GM23338 (cell line): ENCODE measurements around the gene KIF25. TPM values are rescaled to one million over a fixed set of nuclear protein-coding genes. Genes with fewer than 3 reads are reported as not detected.

ENCODE experiments used
- ATAC-seq: fragments of 200-7000 bp; cut with Tn5 transposase; 3 replicates; pipeline ENCODE4 v1.9.1; 2020
- DNase-seq: peaks from one replicate; pipeline ENCODE4 v3.0.0-alpha.2; 2015; ENCODE audit warnings: low spot score
- H2AFZ ChIP-seq: fragments of 200-600 bp; sonication (generic); 2 replicates; pipeline ENCODE4 v1.8.0; 2016; ENCODE audit warnings: antibody characterized with exemption, mild to moderate bottlenecking, moderate library complexity
- H3F3A ChIP-seq: fragments of 200-600 bp; sonication (generic); replicated peaks from 2 replicates; pipeline ENCODE4 v1.8.0; 2017; ENCODE audit warnings: antibody characterized with exemption, mixed run types, low read depth
- H3K27ac ChIP-seq: fragments of 200-600 bp; sonication (generic); 2 replicates; pipeline ENCODE4 v1.6.1; 2016; ENCODE audit warnings: low read depth
- H3K27me3 ChIP-seq: fragments of 200-600 bp; sonication (generic); 2 replicates; pipeline ENCODE4 v1.8.0; 2016; ENCODE audit warnings: mild to moderate bottlenecking, mixed run types, moderate library complexity; ENCODE audit not compliant: insufficient read depth
- H3K36me3 ChIP-seq: fragments of 200-600 bp; sonication (generic); 2 replicates; pipeline ENCODE4 v1.8.0; 2016; ENCODE audit warnings: mild to moderate bottlenecking; ENCODE audit not compliant: insufficient read depth
- H3K4me1 ChIP-seq: fragments of 200-600 bp; sonication (generic); 2 replicates; pipeline ENCODE4 v1.8.0; 2016; ENCODE audit warnings: mild to moderate bottlenecking, moderate library complexity; ENCODE audit not compliant: insufficient read depth
- H3K4me2 ChIP-seq: fragments of 200-600 bp; sonication (generic); 2 replicates; pipeline ENCODE4 v1.7.1; 2017; ENCODE audit warnings: mixed run types
- H3K4me3 ChIP-seq: fragments of 200-600 bp; sonication (generic); 2 replicates; pipeline ENCODE4 v1.6.1; 2016; ENCODE audit warnings: mixed run types
- H3K79me2 ChIP-seq: fragments of 200-600 bp; sonication (generic); replicated peaks from 2 replicates; pipeline ENCODE4 v1.8.0; 2017; ENCODE audit warnings: mild to moderate bottlenecking; ENCODE audit not compliant: insufficient read depth
- H3K9me2 ChIP-seq: fragments of 200-600 bp; sonication (generic); 2 replicates; pipeline ENCODE4 v1.8.0; 2017; ENCODE audit not compliant: insufficient read depth
- H4K20me1 ChIP-seq: fragments of 200-600 bp; sonication (generic); replicated peaks from 2 replicates; pipeline ENCODE4 v1.8.0; 2017; ENCODE audit warnings: mild to moderate bottlenecking; ENCODE audit not compliant: insufficient read depth
- H3K27ac Mint-ChIP-seq: 2 replicates; pipeline ENCODE4 v1.8.0; 2020; ENCODE audit warnings: inconsistent platforms, mild to moderate bottlenecking, moderate library complexity, mixed read lengths
- H3K27me3 Mint-ChIP-seq: 3 replicates; pipeline ENCODE4 v1.8.0; 2022; ENCODE audit warnings: low read depth, mild to moderate bottlenecking, moderate library complexity, mixed read lengths, inconsistent platforms; ENCODE audit not compliant: insufficient read depth, poor library complexity
- H3K36me3 Mint-ChIP-seq: 3 replicates; pipeline ENCODE4 v1.8.0; 2021; ENCODE audit warnings: low read depth, mild to moderate bottlenecking, inconsistent platforms, moderate library complexity, mixed read lengths
- H3K4me1 Mint-ChIP-seq: 3 replicates; pipeline ENCODE4 v1.8.0; 2020; ENCODE audit warnings: mild to moderate bottlenecking, inconsistent platforms, mixed read lengths
- H3K4me3 Mint-ChIP-seq: 3 replicates; pipeline ENCODE4 v1.8.0; 2021; ENCODE audit warnings: moderate library complexity, mild to moderate bottlenecking, inconsistent platforms, mixed read lengths
- H3K9me3 Mint-ChIP-seq: 3 replicates; pipeline ENCODE4 v1.8.0; 2020; ENCODE audit warnings: moderate library complexity, mild to moderate bottlenecking, inconsistent platforms, mixed read lengths
- CREB1 ChIP-seq: fragments of 250-450 bp; sonication (Bioruptor Pico); IDR thresholded peaks from 2 replicates; pipeline ENCODE4 v1.5.0; 2020; ENCODE audit warnings: low read depth, mild to moderate bottlenecking, moderate library complexity
- CTCF ChIP-seq, 2 experiments: fragments of 200-600 bp in 1 of 2; sonication (generic) in 1 of 2; conservative IDR thresholded peaks; 2 replicates each; pipeline versions ENCODE4 v1.5.1 to v1.6.1; 2016 to 2017; ENCODE audit warnings: antibody characterized with exemption in 2 of 2, low read depth in 2 of 2, mild to moderate bottlenecking in 2 of 2, moderate library complexity in 1 of 2
- ETS1 ChIP-seq: IDR thresholded peaks from 2 replicates; pipeline ENCODE4 v1.6.1; 2016; ENCODE audit warnings: antibody characterized with exemption
- EZH2 ChIP-seq: fragments of 200-600 bp; sonication (generic); IDR thresholded peaks from one replicate; pipeline ENCODE4 v1.8.0; 2017; ENCODE audit warnings: antibody characterized with exemption, mild to moderate bottlenecking, low read depth; ENCODE audit not compliant: unreplicated experiment
- EZH2phosphoT487 ChIP-seq: fragments of 200-600 bp; sonication (generic); IDR thresholded peaks from one replicate; pipeline ENCODE4 v1.8.1; 2018; ENCODE audit warnings: antibody characterized with exemption; ENCODE audit not compliant: unreplicated experiment
- JUNB ChIP-seq: IDR thresholded peaks from one replicate; pipeline ENCODE4 v1.6.1; 2016; ENCODE audit warnings: antibody characterized with exemption; ENCODE audit not compliant: unreplicated experiment
- NANOG ChIP-seq: IDR thresholded peaks from 2 replicates; pipeline ENCODE4 v1.6.1; 2016; ENCODE audit warnings: antibody characterized with exemption, borderline replicate concordance
- POLR2AphosphoS5 ChIP-seq: IDR thresholded peaks from 2 replicates; pipeline ENCODE4 v1.6.1; 2016; ENCODE audit warnings: antibody characterized with exemption, low read depth
- REST ChIP-seq: IDR thresholded peaks from one replicate; pipeline ENCODE4 v1.6.1; 2018; ENCODE audit warnings: antibody characterized with exemption; ENCODE audit not compliant: unreplicated experiment
- STAT1 ChIP-seq: IDR thresholded peaks from one replicate; pipeline ENCODE4 v1.6.1; 2016; ENCODE audit warnings: antibody characterized with exemption; ENCODE audit not compliant: unreplicated experiment
- ZNF114 ChIP-seq: fragments of 250-450 bp; sonication (Bioruptor Pico); IDR thresholded peaks from 2 replicates; pipeline ENCODE4 v1.5.0; 2020; ENCODE audit warnings: mild to moderate bottlenecking, moderate library complexity
- ZNF331 ChIP-seq: fragments of 250-450 bp; sonication (Bioruptor Pico); IDR thresholded peaks from 2 replicates; pipeline ENCODE4 v1.5.0; 2020; ENCODE audit warnings: low read depth, mild to moderate bottlenecking, moderate library complexity
- polyA plus RNA-seq: library from polyadenylated mRNA; unstranded; fragments of >200 nt; fragmentation: Nextera tagmentation; extraction: Ambion mirVana; gene quantifications from 2 replicates; pipeline ENCODE4 v1.2.1, GENCODE V29; 2016
- total RNA-seq: library from RNA; depleted of rRNA; stranded (reverse); fragments of >200 nt; shearing (Covaris generic); gene quantifications from 2 replicates; pipeline ENCODE4 v1.2.3, GENCODE V29; 2014

The KIF25 gene
- total and polyA plus RNA-seq, 2 experiments from 2014 or later = 0.69 to 0.76 TPM

GRCh38 chr6:167954151-167954550 is 43.3 kb upstream of the KIF25 start (continued):
- TF ChIP-seq EZH2 (no peak), STAT1 (no peak)

GRCh38 chr6:167956491-167956890 is 41.0 kb upstream of the KIF25 start:
- TF ChIP-seq STAT1 = no peak
- no peak overlapping the region for H3K4me3 Mint-ChIP-seq
- no peaks in the 10 kb centered on the region for H3K4me1 ChIP-seq
- H3K4me3 ChIP-seq = no peak overlapping the region
- no peak overlapping the region for H3K4me2 ChIP-seq
- peaks cover 6% of the 10 kb centered on the region; the same call in 1 of the 2 replicates for H4K20me1 ChIP-seq
- H3K27ac ChIP-seq = no peak overlapping the region
- peaks cover 11% of the 10 kb centered on the region; the same call in 1 of the 2 replicates for H3K36me3 ChIP-seq
- H3K79me2 ChIP-seq = peaks cover 35% of the 10 kb centered on the region
- peaks cover 5% of the 10 kb centered on the region for H3K27me3 Mint-ChIP-seq
- ATAC-seq = no peak
- H3K27ac Mint-ChIP-seq = peak overlapping the region; percentile 83
- H3K27me3 ChIP-seq = no peaks in the 10 kb centered on the region
- peaks cover 22% of the 10 kb centered on the region for H3K36me3 Mint-ChIP-seq
- no peaks in the 10 kb centered on the region for H3K9me2 ChIP-seq
- H2AFZ ChIP-seq = no peak overlapping the region
- H3K4me1 Mint-ChIP-seq = peaks cover 3% of the 10 kb centered on the region; the same call in 2 of the 3 replicates
- no peaks in the 10 kb centered on the region for H3K9me3 Mint-ChIP-seq
- no peak for DNase-seq
- H3F3A ChIP-seq = no peaks in the 10 kb centered on the region

GRCh38 chr6:167956983-167957492 is 40.4 kb upstream of the KIF25 start:
- Histone ChIP-seq H3K27ac (no peak overlapping the region), H3K4me3 (no peak overlapping the region), H3K9me2 (no peaks in the 10 kb centered on the region), H2AFZ (no peak overlapping the region), H3K36me3 (peaks cover 6% of the 10 kb centered on the region; the same call in 1 of the 2 replicates), H3F3A (no peaks in the 10 kb centered on the region), H3K27me3 (no peaks in the 10 kb centered on the region), H4K20me1 (peaks cover 6% of the 10 kb centered on the region; the same call in 1 of the 2 replicates), H3K4me1 (no peaks in the 10 kb centered on the region), H3K79me2 (peaks cover 35% of the 10 kb centered on the region), H3K4me2 (no peak overlapping the region)
- peaks cover 3% of the 10 kb centered on the region; the same call in 2 of the 3 replicates for H3K4me1 Mint-ChIP-seq
- H3K36me3 Mint-ChIP-seq = peaks cover 17% of the 10 kb centered on the region
- peaks cover 5% of the 10 kb centered on the region for H3K27me3 Mint-ChIP-seq
- no peak overlapping the region for H3K4me3 Mint-ChIP-seq
- no peaks in the 10 kb centered on the region for H3K9me3 Mint-ChIP-seq
- ATAC-seq (no peak), DNase-seq (no peak)
- peak overlapping the region; percentile 83; the same call in 1 of the 2 replicates for H3K27ac Mint-ChIP-seq
- TF ChIP-seq NANOG (no peak), EZH2phosphoT487 (no peak), JUNB (no peak), ZNF331 (no peak), ETS1 (no peak), STAT1 (no peak), POLR2AphosphoS5 (no peak), EZH2 (no peak), REST (no peak), ZNF114 (no peak), CREB1 (CRISPR knock-in tag) (no peak), CTCF (conservative IDR thresholded peaks at IDR 0.05; ENCODE audit: low read depth in 2 of 2) (no peak)
